Measurements from ENCODE around the gene VASH1. TPM values are rescaled to one million over a fixed set of nuclear protein-coding genes. Genes with fewer than 3 reads are reported as not detected.

The VASH1 gene
- total RNA-seq, 2 donors from 2014 or later, result 2.9 to 3.6 TPM

DNA sequence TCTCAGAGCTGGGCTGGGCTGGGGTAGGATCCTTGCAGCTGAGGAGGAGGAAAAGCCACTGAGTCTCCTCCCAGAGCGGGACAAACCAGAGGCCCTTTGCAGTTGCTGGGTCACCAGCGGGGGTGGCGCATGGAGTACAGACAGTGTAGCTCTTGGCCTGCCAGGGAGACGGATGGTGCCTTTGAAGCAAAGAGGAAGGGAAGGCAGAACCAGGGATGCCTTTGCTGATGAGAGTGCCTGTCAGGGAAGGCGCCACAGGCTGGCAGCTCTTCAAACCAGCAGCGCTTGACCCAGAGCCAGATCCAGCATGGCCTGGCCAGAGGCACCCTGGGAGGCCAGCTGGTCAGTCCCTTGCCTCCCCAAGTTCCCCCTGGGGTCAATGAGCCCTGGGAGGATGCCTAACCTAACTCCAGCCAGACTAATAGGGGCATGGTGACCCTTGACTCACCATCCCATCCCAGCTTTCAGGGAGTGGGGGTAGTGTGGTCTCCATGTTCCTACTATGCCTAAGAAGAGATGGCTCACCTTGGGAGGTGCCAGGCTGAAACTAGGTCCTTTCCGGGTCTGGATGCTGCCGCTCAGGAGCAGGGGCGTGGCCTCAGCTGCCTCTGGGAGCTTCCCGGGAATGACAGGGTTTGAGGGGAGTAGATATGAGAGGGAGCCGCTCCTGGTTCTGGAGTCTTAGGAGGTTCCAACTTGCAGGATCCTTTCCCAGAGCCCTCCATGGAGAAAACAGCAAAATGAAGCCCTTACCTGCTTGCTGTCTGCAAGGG is 19.8 kb downstream of the VASH1 start:
- DNase-seq, result no peak
- no peak overlapping the region for H3K27ac ChIP-seq
- TF ChIP-seq, protein P1, sequence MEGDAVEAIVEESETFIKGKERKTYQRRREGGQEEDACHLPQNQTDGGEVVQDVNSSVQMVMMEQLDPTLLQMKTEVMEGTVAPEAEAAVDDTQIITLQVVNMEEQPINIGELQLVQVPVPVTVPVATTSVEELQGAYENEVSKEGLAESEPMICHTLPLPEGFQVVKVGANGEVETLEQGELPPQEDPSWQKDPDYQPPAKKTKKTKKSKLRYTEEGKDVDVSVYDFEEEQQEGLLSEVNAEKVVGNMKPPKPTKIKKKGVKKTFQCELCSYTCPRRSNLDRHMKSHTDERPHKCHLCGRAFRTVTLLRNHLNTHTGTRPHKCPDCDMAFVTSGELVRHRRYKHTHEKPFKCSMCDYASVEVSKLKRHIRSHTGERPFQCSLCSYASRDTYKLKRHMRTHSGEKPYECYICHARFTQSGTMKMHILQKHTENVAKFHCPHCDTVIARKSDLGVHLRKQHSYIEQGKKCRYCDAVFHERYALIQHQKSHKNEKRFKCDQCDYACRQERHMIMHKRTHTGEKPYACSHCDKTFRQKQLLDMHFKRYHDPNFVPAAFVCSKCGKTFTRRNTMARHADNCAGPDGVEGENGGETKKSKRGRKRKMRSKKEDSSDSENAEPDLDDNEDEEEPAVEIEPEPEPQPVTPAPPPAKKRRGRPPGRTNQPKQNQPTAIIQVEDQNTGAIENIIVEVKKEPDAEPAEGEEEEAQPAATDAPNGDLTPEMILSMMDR (IDR thresholded peaks at IDR 0.05), result no peak
- H3K9me3 ChIP-seq, result no peaks in the 10 kb centered on the region
- H3K4me1 ChIP-seq, result no peaks in the 10 kb centered on the region
- H3K4me3 ChIP-seq, result no peak overlapping the region
- intact Hi-C loops (cut with DNase I), result loop anchor here (10.0 kb wide), 1 partner anchor 66 kb away; no protein-coding TSS in a partner anchor
- no peaks in the 10 kb centered on the region for H3K27me3 ChIP-seq
- no peak overlapping the region for H3K9ac ChIP-seq (ENCODE audit: low read depth in 2 of 2, low read length in 2 of 2)
- no peaks in the 10 kb centered on the region for H3K36me3 ChIP-seq

DNA sequence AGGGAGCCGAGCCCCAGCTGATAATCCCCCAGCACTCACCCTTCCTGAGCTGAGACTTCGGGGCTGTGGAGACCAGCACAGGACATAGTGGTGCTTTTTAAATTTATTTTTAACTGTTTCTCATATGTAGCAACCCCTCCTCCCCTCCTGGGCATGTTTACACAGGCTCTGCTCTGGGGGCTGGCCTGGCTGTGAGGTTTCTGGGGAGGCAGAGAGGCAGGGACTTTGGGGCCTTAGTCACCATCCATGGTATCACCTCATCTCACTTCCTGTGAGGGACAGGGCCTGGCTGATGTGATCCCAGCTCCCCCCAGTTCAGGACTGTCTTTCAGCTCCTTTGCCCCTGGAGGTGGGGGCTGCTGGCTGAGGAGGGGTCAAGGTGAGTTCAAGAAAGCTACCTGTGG is 20.4 kb downstream of the VASH1 start:
- intact Hi-C loops (cut with DNase I), result loop anchor here (10.0 kb wide), 1 partner anchor 67 kb away; no protein-coding TSS in a partner anchor
- H3K9ac ChIP-seq (ENCODE audit: low read depth in 2 of 2, low read length in 2 of 2), result no peak overlapping the region
- H3K4me3 ChIP-seq, result no peak overlapping the region
- TF ChIP-seq, protein P1 (IDR thresholded peaks at IDR 0.05), result no peak
- H3K27me3 ChIP-seq, result no peaks in the 10 kb centered on the region
- H3K27ac ChIP-seq, result no peak overlapping the region
- H3K9me3 ChIP-seq, result no peaks in the 10 kb centered on the region
- no peak for DNase-seq
- no peaks in the 10 kb centered on the region for H3K36me3 ChIP-seq
- no peaks in the 10 kb centered on the region for H3K4me1 ChIP-seq

- no peak overlapping the region for H3K9ac ChIP-seq (ENCODE audit: low read depth in 2 of 2, low read length in 2 of 2)
- TF ChIP-seq, protein P1 (IDR thresholded peaks at IDR 0.05), result no peak
- no peaks in the 10 kb centered on the region for H3K27me3 ChIP-seq
- no peaks in the 10 kb centered on the region for H3K4me1 ChIP-seq
- no peak overlapping the region for H3K27ac ChIP-seq
- intact Hi-C loops (cut with DNase I), result loop anchor here (10.0 kb wide), 1 partner anchor 67 kb away; no protein-coding TSS in a partner anchor
- no peaks in the 10 kb centered on the region for H3K36me3 ChIP-seq
- no peak for DNase-seq
- no peaks in the 10 kb centered on the region for H3K9me3 ChIP-seq
- no peak overlapping the region for H3K4me3 ChIP-seq
Measured at GRCh38 chr14:76782115-76782884, 21.0 kb downstream of the VASH1 start.

GRCh38 chr14:76782885-76783566 is 21.8 kb downstream of the VASH1 start:
- DNase-seq, result no peak
- Histone ChIP-seq H3K9me3 (no peaks in the 10 kb centered on the region), H3K4me3 (no peak overlapping the region), H3K4me1 (no peaks in the 10 kb centered on the region), H3K36me3 (no peaks in the 10 kb centered on the region), H3K27me3 (no peaks in the 10 kb centered on the region), H3K9ac (ENCODE audit: low read depth in 2 of 2, low read length in 2 of 2) (no peak overlapping the region), H3K27ac (no peak overlapping the region)
- TF ChIP-seq, protein P1 (IDR thresholded peaks at IDR 0.05), result no peak
- intact Hi-C loops (cut with DNase I), result loop anchor here (10.0 kb wide), 1 partner anchor 68 kb away; no protein-coding TSS in a partner anchor

- Histone ChIP-seq H3K36me3 (no peaks in the 10 kb centered on the region), H3K4me1 (no peaks in the 10 kb centered on the region), H3K27ac (no peak overlapping the region), H3K4me3 (no peak overlapping the region), H3K9me3 (no peaks in the 10 kb centered on the region), H3K27me3 (no peaks in the 10 kb centered on the region), H3K9ac (ENCODE audit: low read depth in 2 of 2, low read length in 2 of 2) (no peak overlapping the region)
- intact Hi-C loops (cut with DNase I), result loop anchor here (10.0 kb wide), 1 partner anchor 70 kb away; no protein-coding TSS in a partner anchor
- TF ChIP-seq, protein P1 (IDR thresholded peaks at IDR 0.05), result no peak
- DNase-seq, result no peak
Measured at GRCh38 chr14:76784266-76784874, 23.1 kb downstream of the VASH1 start.
